SK-N-MC (cell line): ENCODE data around the gene ME1.

ENCODE experiments used
- DNase-seq: peaks from one replicate; pipeline ENCODE4 v3.0.0-alpha.2; 2011; ENCODE audit warnings: low read depth, low spot score
- H3K27ac ChIP-seq: fragments of 200-600 bp; sonication (generic); 2 replicates; pipeline ENCODE4 v1.5.1; 2016; ENCODE audit warnings: mixed run types
- H3K36me3 ChIP-seq: fragments of 200-600 bp; sonication (generic); 2 replicates; pipeline ENCODE4 v1.6.1; 2017; ENCODE audit warnings: antibody characterized with exemption, low read length, mixed read lengths; ENCODE audit not compliant: insufficient read depth
- H3K4me3 ChIP-seq: fragments of 200-600 bp; sonication (generic); 2 replicates; pipeline ENCODE4 v1.5.1; 2016
- H3K9ac ChIP-seq: fragments of 200-600 bp; sonication (generic); 2 replicates; pipeline ENCODE4 v1.8.0; 2017; ENCODE audit warnings: mixed run types, mixed read lengths; ENCODE audit not compliant: insufficient read length
- H3K9me3 ChIP-seq: fragments of 200-600 bp; sonication (generic); 2 replicates; pipeline ENCODE4 v1.6.1; 2017; ENCODE audit warnings: low read depth, mild to moderate bottlenecking, antibody characterized with exemption, low read length, moderate library complexity, mixed read lengths
- EZH2 ChIP-seq: fragments of 200-600 bp; sonication (generic); IDR thresholded peaks from one replicate; pipeline ENCODE4 v1.6.1; 2017; ENCODE audit warnings: antibody characterized with exemption
- FOXP2 ChIP-seq: optimal IDR thresholded peaks from 2 replicates; pipeline ENCODE3; 2011; ENCODE audit warnings: mild to moderate bottlenecking, moderate library complexity; ENCODE audit not compliant: insufficient read depth; ENCODE audit errors: extremely low read length, control extremely low read depth
- POLR2AphosphoS5 ChIP-seq: IDR thresholded peaks from 2 replicates; pipeline ENCODE4 v1.6.1; 2012; ENCODE audit warnings: mild to moderate bottlenecking, low read depth, low read length, borderline replicate concordance

Gene ME1

DNA sequence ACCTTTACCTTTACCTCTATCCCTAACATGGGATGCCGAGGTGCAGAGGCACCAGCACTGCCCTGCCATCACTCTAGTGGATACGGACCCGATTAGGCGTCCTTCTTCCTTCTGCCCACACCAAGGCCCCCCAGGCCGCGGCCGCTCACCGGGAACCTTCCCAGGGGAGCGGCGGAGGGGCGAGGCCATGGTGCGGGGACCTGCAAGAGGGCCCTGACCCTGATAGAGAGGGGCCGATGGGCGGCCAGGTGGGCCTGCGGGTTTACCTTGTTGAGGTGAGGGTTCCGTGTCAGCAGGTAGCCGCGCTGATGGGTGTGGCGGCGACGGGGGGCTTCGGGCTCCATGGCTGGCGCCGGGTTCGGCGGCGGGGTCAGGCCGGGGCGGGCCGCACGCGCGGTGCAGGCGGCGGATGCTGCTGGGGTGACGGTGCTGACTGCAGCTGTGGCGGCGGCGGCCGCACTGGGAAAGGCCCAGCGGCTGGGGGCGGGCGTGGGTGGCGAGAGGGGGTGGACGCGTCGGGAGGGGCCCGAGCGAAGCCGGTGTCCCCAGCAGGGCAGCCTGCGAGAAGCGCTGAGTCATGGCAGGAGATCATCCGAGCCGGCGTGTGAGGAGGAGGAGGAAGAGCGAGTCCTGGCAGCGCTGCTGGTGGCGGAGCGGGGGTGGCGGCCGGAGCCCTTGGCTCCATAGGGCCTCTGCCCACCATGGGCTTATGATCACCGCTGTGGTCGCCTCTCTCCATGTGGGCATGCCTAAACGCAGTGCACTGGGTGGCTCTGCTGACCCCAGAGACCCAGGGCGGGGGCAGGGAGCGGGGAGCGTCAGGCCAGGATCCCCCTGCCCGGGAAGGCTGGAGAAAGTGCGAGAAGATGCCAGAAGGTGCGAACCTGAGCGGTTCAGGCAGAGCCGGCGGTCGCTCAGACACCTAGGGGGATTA, at the start of gene ME1:
ME1 (minus strand) TSS at position 441 of the 934 bp plus-strand sequence; CDS start at position 344, 97 bp downstream.
- no peak for TF ChIP-seq EZH2
- no peak for TF ChIP-seq POLR2AphosphoS5
- no peak for TF ChIP-seq FOXP2
- peaks cover 7% of the 10 kb centered on the region for H3K36me3 ChIP-seq
- peak within 1 kb of the TSS; percentile 75 for H3K4me3 ChIP-seq
- no peaks in the 10 kb centered on the region for H3K9me3 ChIP-seq
- H3K27ac ChIP-seq: peak within 1 kb of the TSS; percentile 3; the same call in 1 of the 2 replicates
- no peak for DNase-seq
- H3K9ac ChIP-seq: peak within 1 kb of the TSS; percentile 78

DNA sequence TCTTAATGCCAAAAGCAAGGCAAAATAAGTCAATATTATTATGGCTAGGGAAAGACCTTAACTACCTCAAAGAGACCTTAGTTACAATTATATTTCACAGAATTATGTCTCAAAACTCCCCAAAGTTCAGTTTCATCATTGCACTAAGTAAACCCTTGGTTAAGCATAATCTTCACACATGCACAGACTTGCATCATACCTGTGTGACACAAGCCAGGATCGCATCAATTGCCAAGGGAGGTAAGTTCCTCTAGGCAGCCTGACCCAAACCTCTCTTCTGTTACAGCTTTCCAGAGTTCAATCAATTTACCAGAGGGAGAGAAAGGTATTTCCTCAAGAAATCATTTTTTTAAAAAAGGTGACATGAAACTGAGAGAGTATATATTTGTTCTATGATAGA, 49.6 kb upstream of the ME1 start:
- TF ChIP-seq POLR2AphosphoS5 (no peak), EZH2 (no peak), FOXP2 (no peak)

DNA sequence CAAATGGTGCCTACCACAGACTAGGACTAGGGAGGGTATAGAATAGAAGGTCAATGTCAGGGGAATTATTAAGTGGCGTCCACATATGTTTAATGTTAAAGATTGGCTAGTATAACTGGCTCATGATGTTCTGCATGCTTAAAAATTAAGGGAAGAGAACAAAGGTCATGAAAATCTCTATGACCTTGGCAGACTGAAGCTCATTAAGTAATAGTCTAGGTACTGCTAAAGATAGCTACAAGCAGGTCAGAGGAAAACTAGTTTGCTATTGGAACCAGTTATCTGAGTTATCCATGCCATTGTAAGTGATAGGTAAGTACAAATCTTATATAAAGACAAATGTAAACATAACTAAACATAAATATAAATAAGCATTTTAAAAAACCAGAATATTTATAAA, 48.5 kb upstream of the ME1 start:
- Histone ChIP-seq H3K9me3 (no peaks in the 10 kb centered on the region), H3K27ac (no peak overlapping the region), H3K36me3 (no peaks in the 10 kb centered on the region), H3K4me3 (no peak overlapping the region), H3K9ac (no peak overlapping the region)
- DNase-seq: no peak
- TF ChIP-seq POLR2AphosphoS5 (no peak), FOXP2 (no peak), EZH2 (no peak)

More for the DNA sequence above, 49.6 kb upstream of the ME1 start:
- H3K27ac ChIP-seq: no peak overlapping the region
- no peak overlapping the region for H3K9ac ChIP-seq
- DNase-seq: no peak
- no peaks in the 10 kb centered on the region for H3K36me3 ChIP-seq
- H3K4me3 ChIP-seq: no peak overlapping the region
- no peaks in the 10 kb centered on the region for H3K9me3 ChIP-seq

- H3K4me3 ChIP-seq: no peak overlapping the region
Measured at GRCh38 chr6:83476971-83477370, 46.1 kb upstream of the ME1 start.

GRCh38 chr6:83474309-83474708, 43.5 kb upstream of the ME1 start:
- no peak for DNase-seq
- Histone ChIP-seq H3K36me3 (no peaks in the 10 kb centered on the region), H3K27ac (no peak overlapping the region), H3K4me3 (no peak overlapping the region), H3K9me3 (no peaks in the 10 kb centered on the region), H3K9ac (no peak overlapping the region)
- no peak for TF ChIP-seq EZH2
- TF ChIP-seq FOXP2: no peak
- TF ChIP-seq POLR2AphosphoS5: no peak

More at GRCh38 chr6:83476971-83477370, 46.1 kb upstream of the ME1 start:
- DNase-seq: no peak
- TF ChIP-seq EZH2: no peak
- no peak for TF ChIP-seq FOXP2
- no peak for TF ChIP-seq POLR2AphosphoS5
- no peak overlapping the region for H3K9ac ChIP-seq
- no peaks in the 10 kb centered on the region for H3K36me3 ChIP-seq
- H3K27ac ChIP-seq: no peak overlapping the region
- H3K9me3 ChIP-seq: no peaks in the 10 kb centered on the region

- Histone ChIP-seq H3K36me3 (no peaks in the 10 kb centered on the region), H3K4me3 (no peak overlapping the region), H3K27ac (no peak overlapping the region), H3K9me3 (no peaks in the 10 kb centered on the region), H3K9ac (no peak overlapping the region)
- TF ChIP-seq FOXP2 (no peak), EZH2 (no peak), POLR2AphosphoS5 (no peak)
- no peak for DNase-seq
Measured at GRCh38 chr6:83472767-83473166, 41.9 kb upstream of the ME1 start.

DNA sequence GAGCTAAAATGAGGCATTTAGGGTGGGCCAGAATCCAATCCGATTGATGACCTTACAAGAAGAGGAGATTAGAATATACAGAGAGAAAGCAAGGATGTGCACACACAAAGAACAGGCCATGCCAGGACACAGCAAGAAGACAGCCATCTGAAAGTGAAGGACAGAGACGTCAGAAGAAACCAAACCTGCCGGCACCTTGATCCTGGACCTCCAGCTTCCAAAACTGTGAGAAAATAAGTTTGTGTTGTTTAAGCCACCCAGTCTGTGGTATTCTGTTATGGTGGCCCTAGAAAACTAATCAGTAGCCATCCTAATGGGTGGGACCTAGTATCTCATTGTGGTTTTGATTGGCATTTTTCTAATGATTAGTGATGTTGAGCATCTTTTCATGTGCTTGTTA, 39.7 kb upstream of the ME1 start:
- DNase-seq: no peak
- no peak overlapping the region for H3K4me3 ChIP-seq
- no peaks in the 10 kb centered on the region for H3K9me3 ChIP-seq
- no peak overlapping the region for H3K27ac ChIP-seq
- H3K9ac ChIP-seq: no peak overlapping the region
- TF ChIP-seq EZH2: no peak
- no peak for TF ChIP-seq POLR2AphosphoS5
- TF ChIP-seq FOXP2: no peak
- no peaks in the 10 kb centered on the region for H3K36me3 ChIP-seq

DNA sequence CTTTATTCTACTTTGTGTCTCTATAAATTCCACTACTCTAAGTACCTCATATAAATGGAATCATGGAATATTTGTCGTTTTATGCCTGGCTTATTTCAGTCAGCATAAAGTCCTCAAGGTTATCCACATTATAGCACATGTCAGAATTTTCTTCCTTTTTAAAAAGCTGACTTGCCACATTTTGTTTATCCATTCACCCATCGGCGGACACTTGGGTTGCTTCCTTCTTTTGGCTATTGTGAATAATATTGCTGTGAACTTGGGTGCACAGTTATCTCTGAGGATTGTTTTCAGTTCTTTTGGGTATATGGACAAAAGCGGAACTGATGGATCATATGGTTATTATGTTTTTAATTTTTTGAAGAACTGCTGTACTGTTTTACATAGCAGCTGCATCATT, 39.1 kb upstream of the ME1 start:
- no peak for DNase-seq
- H3K9me3 ChIP-seq: no peaks in the 10 kb centered on the region
- TF ChIP-seq POLR2AphosphoS5 (no peak), EZH2 (no peak), FOXP2 (no peak)
- no peak overlapping the region for H3K9ac ChIP-seq
- no peaks in the 10 kb centered on the region for H3K36me3 ChIP-seq
- no peak overlapping the region for H3K27ac ChIP-seq
- H3K4me3 ChIP-seq: no peak overlapping the region
